Chondrocyte (in vitro differentiated cells): Measurements from ENCODE around the gene KIRREL3. TPM values are rescaled to one million over a fixed set of nuclear protein-coding genes. Genes with fewer than 3 reads are reported as not detected.
A peak's percentile ranks its signal among the peaks of the same experiment; 100 is the strongest.

Experiments used
- DNase-seq: peaks from one replicate; pipeline ENCODE4 v3.0.0; 2021; ENCODE audit warnings: mixed read lengths, low spot score
- H3K27ac Mint-ChIP-seq: one replicate; pipeline ENCODE4 v1.8.0; 2021; ENCODE audit warnings: mild to moderate bottlenecking, moderate library complexity, mixed read lengths; ENCODE audit not compliant: unreplicated experiment
- H3K27me3 Mint-ChIP-seq: 2 replicates; pipeline ENCODE4 v1.8.0; 2021; ENCODE audit warnings: low read depth, mixed read lengths
- H3K36me3 Mint-ChIP-seq: 2 replicates; pipeline ENCODE4 v1.8.0; 2021; ENCODE audit warnings: low read depth, mixed read lengths
- H3K4me1 Mint-ChIP-seq: 2 replicates; pipeline ENCODE4 v1.8.0; 2021; ENCODE audit warnings: low read depth, mild to moderate bottlenecking, mixed read lengths
- H3K4me3 Mint-ChIP-seq: one replicate; pipeline ENCODE4 v1.8.0; 2021; ENCODE audit warnings: mild to moderate bottlenecking, moderate library complexity, mixed read lengths; ENCODE audit not compliant: unreplicated experiment
- H3K9me3 Mint-ChIP-seq: 2 replicates; pipeline ENCODE4 v1.8.0; 2021; ENCODE audit warnings: low read depth, mixed read lengths
- total RNA-seq: library from RNA; stranded (reverse); gene quantifications from 3 replicates; pipeline ENCODE4 v1.2.1, GENCODE V29; 2021
- TF ChIP-seq, protein P1 (sequence below): fragments of 200-600 bp; sonication (generic); IDR thresholded peaks from 2 replicates; pipeline ENCODE4 v1.5.0; 2021; ENCODE audit warnings: antibody characterized with exemption, mild to moderate bottlenecking, moderate library complexity

Gene KIRREL3
- total RNA-seq, 1 donor from 2014 or later, result 1.2 TPM

DNA sequence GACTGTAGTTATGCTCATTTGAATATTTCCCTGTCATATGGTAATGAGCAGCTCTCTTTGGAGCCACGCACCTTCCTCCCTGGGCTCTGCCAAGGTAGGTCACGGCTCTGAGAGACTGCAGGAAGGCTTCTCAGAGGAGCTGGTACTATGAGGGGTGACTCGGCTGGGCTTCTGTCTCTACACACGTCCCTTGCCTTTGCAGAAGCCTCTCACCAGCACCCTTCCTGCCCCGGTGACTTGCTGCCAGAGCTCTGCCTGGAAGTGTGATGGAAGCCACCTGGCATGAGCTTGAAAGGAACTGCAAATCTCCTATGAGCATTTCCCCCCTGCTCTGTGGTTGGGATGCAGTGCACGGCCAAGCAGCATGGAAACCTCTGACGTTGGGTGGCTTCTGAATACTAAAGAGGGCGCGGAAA is 74.2 kb downstream of the KIRREL3 start:
- Mint-ChIP-seq H3K9me3 (no peaks in the 10 kb centered on the region), H3K27ac (no peak overlapping the region), H3K36me3 (no peaks in the 10 kb centered on the region), H3K4me1 (peaks cover 18% of the 10 kb centered on the region), H3K27me3 (no peaks in the 10 kb centered on the region), H3K4me3 (no peak overlapping the region)
- DNase-seq, result no peak
- TF ChIP-seq, protein P1, sequence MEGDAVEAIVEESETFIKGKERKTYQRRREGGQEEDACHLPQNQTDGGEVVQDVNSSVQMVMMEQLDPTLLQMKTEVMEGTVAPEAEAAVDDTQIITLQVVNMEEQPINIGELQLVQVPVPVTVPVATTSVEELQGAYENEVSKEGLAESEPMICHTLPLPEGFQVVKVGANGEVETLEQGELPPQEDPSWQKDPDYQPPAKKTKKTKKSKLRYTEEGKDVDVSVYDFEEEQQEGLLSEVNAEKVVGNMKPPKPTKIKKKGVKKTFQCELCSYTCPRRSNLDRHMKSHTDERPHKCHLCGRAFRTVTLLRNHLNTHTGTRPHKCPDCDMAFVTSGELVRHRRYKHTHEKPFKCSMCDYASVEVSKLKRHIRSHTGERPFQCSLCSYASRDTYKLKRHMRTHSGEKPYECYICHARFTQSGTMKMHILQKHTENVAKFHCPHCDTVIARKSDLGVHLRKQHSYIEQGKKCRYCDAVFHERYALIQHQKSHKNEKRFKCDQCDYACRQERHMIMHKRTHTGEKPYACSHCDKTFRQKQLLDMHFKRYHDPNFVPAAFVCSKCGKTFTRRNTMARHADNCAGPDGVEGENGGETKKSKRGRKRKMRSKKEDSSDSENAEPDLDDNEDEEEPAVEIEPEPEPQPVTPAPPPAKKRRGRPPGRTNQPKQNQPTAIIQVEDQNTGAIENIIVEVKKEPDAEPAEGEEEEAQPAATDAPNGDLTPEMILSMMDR, result no peak

DNA sequence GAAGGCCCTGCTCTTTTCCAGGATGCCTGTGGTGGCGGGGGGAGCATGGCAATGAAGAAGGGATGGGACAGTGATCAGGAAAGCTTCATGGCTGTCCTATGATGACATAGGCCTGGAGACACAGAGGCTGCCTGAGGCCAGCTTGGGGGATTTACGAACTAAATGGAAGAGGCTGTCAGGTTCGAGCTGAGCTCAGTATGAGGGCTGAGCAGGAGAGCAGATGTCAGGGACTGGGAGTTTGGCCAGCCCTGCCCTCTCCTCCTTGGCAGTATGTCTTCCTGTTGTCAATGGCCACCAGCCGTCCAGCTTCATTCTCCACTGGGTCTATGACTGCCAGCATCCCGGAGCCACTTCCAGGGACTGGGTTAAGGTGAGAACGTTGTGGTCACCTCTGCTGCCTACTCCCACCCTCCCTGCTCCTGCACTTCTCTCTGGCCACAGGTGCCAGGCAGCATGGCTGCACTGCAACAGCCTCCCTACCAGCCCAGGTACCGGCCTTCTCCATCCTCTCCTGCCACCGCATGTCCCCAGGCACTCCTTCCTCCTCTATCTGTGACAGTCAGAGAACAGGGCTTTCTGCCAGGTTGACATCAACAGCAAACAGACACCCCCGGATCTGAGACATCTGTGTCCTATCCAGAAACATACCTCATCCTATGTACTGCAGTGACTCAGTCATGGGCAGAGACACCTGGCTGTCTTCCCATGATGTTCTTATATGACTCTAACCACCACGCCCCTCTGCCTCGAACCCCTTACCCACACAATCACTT is 75.1 kb downstream of the KIRREL3 start:
- no peak overlapping the region for H3K27ac Mint-ChIP-seq
- peaks cover 18% of the 10 kb centered on the region for H3K4me1 Mint-ChIP-seq
- no peak overlapping the region for H3K4me3 Mint-ChIP-seq
- H3K9me3 Mint-ChIP-seq, result no peaks in the 10 kb centered on the region
- H3K27me3 Mint-ChIP-seq, result no peaks in the 10 kb centered on the region
- TF ChIP-seq, protein P1, result no peak
- no peaks in the 10 kb centered on the region for H3K36me3 Mint-ChIP-seq
- DNase-seq, result no peak

DNA sequence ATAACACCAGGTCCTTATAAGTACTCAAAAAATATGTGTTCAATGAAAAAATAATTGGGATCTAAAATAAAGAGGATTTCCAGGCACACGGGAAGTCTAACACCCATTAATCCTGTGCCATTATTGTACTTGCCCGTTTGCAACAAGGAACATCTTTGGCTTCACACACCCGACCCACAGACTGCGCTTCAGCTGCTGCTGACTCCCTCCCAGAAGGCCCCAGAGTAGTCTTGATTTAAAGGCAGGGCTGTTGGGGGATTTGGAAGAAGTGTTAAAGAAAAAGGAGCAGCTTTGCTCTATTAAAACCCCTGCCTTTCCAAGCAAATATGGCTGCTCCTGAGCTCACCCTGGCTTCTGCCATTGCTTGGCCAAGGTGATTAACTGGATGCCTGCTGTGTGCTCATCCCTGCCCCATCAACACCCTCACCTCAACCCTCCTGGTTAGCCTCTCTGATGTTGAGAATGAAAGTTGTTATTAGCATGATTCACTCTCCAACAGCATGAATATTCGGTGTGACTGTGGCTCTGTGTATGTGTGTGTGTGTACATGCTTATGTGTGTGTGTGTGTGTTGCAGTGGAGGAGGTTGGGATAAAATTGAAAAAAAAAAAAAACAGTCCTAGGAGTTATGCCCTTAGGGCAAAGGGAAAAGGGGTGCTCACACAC is 76.1 kb downstream of the KIRREL3 start:
- no peak for DNase-seq
- no peaks in the 10 kb centered on the region for H3K36me3 Mint-ChIP-seq
- H3K9me3 Mint-ChIP-seq, result no peaks in the 10 kb centered on the region
- H3K27me3 Mint-ChIP-seq, result no peaks in the 10 kb centered on the region
- TF ChIP-seq, protein P1, result no peak
- H3K4me3 Mint-ChIP-seq, result no peak overlapping the region
- no peak overlapping the region for H3K27ac Mint-ChIP-seq
- peaks cover 13% of the 10 kb centered on the region for H3K4me1 Mint-ChIP-seq

DNA sequence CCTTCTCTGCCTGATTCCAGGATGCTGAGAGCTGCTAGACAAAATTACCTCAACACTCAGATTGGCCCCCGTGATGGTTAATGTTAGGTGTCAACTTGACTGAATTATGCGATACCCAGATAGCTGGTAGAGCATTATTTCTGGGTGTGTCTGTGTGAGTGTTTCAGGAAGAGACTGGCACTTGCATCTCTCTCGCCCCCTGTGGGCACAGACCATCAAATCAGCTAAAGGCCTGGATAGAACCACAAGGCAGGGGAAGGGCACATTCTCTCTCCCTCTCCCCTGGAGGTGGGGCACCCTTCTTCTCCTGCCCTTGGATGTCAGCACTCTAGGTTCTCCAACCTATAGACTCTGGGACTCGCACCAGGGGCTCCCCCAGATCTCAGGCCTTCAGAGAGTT is 79.7 kb downstream of the KIRREL3 start:
- no peaks in the 10 kb centered on the region for H3K27me3 Mint-ChIP-seq

DNA sequence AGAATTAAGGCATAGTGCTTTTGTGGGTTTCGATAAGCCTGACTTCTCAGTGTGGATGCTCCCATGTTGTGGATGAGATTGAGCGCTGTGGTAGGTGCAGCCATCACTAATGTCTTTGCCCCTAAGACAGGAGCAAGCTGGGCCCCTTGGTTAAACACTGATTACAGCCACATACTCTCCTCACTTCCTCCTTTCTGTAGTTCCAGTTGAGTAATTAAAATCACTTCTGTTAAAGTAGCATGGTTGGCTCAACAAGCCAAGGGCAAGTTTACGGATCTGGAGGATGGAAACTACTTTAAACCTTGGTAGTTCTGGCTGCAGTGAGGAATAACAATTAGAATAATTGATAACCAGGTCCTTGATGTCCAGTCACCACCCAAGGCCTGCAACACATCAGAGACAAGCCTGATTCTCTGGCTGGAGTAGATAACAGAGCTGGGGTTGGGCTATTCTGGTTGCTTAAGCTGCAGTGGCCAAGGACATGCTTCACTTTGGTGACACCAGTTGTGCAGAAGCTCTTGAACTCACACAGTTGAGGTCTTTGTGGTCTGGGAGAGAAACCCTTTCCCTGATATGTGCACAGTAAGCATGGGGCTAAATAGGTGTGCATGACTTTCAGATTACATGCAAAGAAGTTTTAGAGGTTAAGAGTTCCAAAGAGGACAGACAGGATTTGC is 81.3 kb downstream of the KIRREL3 start:
- no peak for DNase-seq
- Mint-ChIP-seq H3K4me3 (no peak overlapping the region), H3K36me3 (no peaks in the 10 kb centered on the region), H3K27ac (no peak overlapping the region), H3K9me3 (no peaks in the 10 kb centered on the region), H3K27me3 (no peaks in the 10 kb centered on the region), H3K4me1 (peaks cover 11% of the 10 kb centered on the region)
- TF ChIP-seq, protein P1, result no peak

More for the DNA sequence above, 79.7 kb downstream of the KIRREL3 start:
- peaks cover 8% of the 10 kb centered on the region for H3K4me1 Mint-ChIP-seq
- no peak for DNase-seq
- TF ChIP-seq, protein P1, result peak; percentile 12
- no peaks in the 10 kb centered on the region for H3K9me3 Mint-ChIP-seq
- H3K36me3 Mint-ChIP-seq, result no peaks in the 10 kb centered on the region
- no peak overlapping the region for H3K4me3 Mint-ChIP-seq
- H3K27ac Mint-ChIP-seq, result no peak overlapping the region
